ENCODE data around the gene LSAMP. TPM values are rescaled to one million over a fixed set of nuclear protein-coding genes. Genes with fewer than 3 reads are reported as not detected.

Gene LSAMP
- total RNA-seq, 1 experiment from 2014 or later = 0.15 TPM

GRCh38 chr3:115977866-115978265 lies 467.4 kb downstream of the LSAMP start:
- TF ChIP-seq EZH2 (IDR thresholded peaks at IDR 0.05; ENCODE audit: low read length, unreplicated experiment) (no peak), CTCF (conservative IDR thresholded peaks at IDR 0.05; ENCODE audit: low read depth, low read length) (no peak), EZH2phosphoT487 (IDR thresholded peaks at IDR 0.05; ENCODE audit: borderline replicate concordance, low read length) (no peak)
- Histone ChIP-seq H3K4me1 (ENCODE audit: insufficient read depth, low read length) (peaks cover 11% of the 10 kb centered on the region), H3K9me3 (ENCODE audit: low read length) (no peaks in the 10 kb centered on the region), H3K27ac (ENCODE audit: low read length) (no peak overlapping the region), H3K27me3 (ENCODE audit: low read length) (no peaks in the 10 kb centered on the region), H3K4me3 (ENCODE audit: low read length) (no peak overlapping the region), H3K9me2 (replicated peaks; ENCODE audit: low read length) (no peaks in the 10 kb centered on the region), H3K36me3 (ENCODE audit: low read depth, low read length) (no peaks in the 10 kb centered on the region), H3K4me2 (ENCODE audit: low read length) (no peak overlapping the region), H2AFZ (ENCODE audit: low read length) (no peak overlapping the region), H3K79me2 (ENCODE audit: low read length) (no peaks in the 10 kb centered on the region), H4K20me1 (ENCODE audit: low read length) (no peaks in the 10 kb centered on the region), H3K9ac (ENCODE audit: low read length) (no peak overlapping the region), H3F3A (ENCODE audit: low read length, unreplicated experiment) (no peaks in the 10 kb centered on the region)
- intact Hi-C loops (cut with micrococcal nuclease) = no loop called here
- CTCF ChIA-PET = no interaction called here
- BruUV-seq (replicated peaks) = no TSS peak
- DNase-seq (no peak), ATAC-seq (no peak)
- POLR2A ChIA-PET (ENCODE audit: unreplicated experiment) = no interaction called here

- H3F3A ChIP-seq (ENCODE audit: low read length, unreplicated experiment) = no peaks in the 10 kb centered on the region
- no peak overlapping the region for H2AFZ ChIP-seq (ENCODE audit: low read length)
- H3K27me3 ChIP-seq (ENCODE audit: low read length) = no peaks in the 10 kb centered on the region
- no peaks in the 10 kb centered on the region for H3K9me3 ChIP-seq (ENCODE audit: low read length)
- TF ChIP-seq CTCF (conservative IDR thresholded peaks at IDR 0.05; ENCODE audit: low read depth, low read length) (no peak), EZH2 (IDR thresholded peaks at IDR 0.05; ENCODE audit: low read length, unreplicated experiment) (no peak), EZH2phosphoT487 (IDR thresholded peaks at IDR 0.05; ENCODE audit: borderline replicate concordance, low read length) (no peak)
- H3K79me2 ChIP-seq (ENCODE audit: low read length) = no peaks in the 10 kb centered on the region
- no peaks in the 10 kb centered on the region for H4K20me1 ChIP-seq (ENCODE audit: low read length)
- H3K27ac ChIP-seq (ENCODE audit: low read length) = no peak overlapping the region
- ATAC-seq (no peak), DNase-seq (no peak)
- H3K4me1 ChIP-seq (ENCODE audit: insufficient read depth, low read length) = peaks cover 11% of the 10 kb centered on the region
- no peak overlapping the region for H3K4me2 ChIP-seq (ENCODE audit: low read length)
- CTCF ChIA-PET = no interaction called here
- H3K36me3 ChIP-seq (ENCODE audit: low read depth, low read length) = no peaks in the 10 kb centered on the region
- no peak overlapping the region for H3K9ac ChIP-seq (ENCODE audit: low read length)
- intact Hi-C loops (cut with micrococcal nuclease) = no loop called here
- POLR2A ChIA-PET (ENCODE audit: unreplicated experiment) = no interaction called here
- no TSS peak for BruUV-seq (replicated peaks)
- H3K9me2 ChIP-seq (replicated peaks; ENCODE audit: low read length) = no peaks in the 10 kb centered on the region
- H3K4me3 ChIP-seq (ENCODE audit: low read length) = no peak overlapping the region
Measured at GRCh38 chr3:115975796-115976195, 469.5 kb downstream of the LSAMP start.

GRCh38 chr3:115975353-115975752 lies 469.9 kb downstream of the LSAMP start:
- Histone ChIP-seq H3K36me3 (ENCODE audit: low read depth, low read length) (no peaks in the 10 kb centered on the region), H3K27ac (ENCODE audit: low read length) (no peak overlapping the region), H3K9me2 (replicated peaks; ENCODE audit: low read length) (no peaks in the 10 kb centered on the region), H3K9me3 (ENCODE audit: low read length) (no peaks in the 10 kb centered on the region), H3K4me2 (ENCODE audit: low read length) (peak overlapping the region; percentile 58; the same call in 1 of the 2 replicates), H4K20me1 (ENCODE audit: low read length) (no peaks in the 10 kb centered on the region), H3K9ac (ENCODE audit: low read length) (no peak overlapping the region), H3K4me3 (ENCODE audit: low read length) (no peak overlapping the region), H3K4me1 (ENCODE audit: insufficient read depth, low read length) (peaks cover 11% of the 10 kb centered on the region), H2AFZ (ENCODE audit: low read length) (no peak overlapping the region), H3F3A (ENCODE audit: low read length, unreplicated experiment) (no peaks in the 10 kb centered on the region), H3K79me2 (ENCODE audit: low read length) (no peaks in the 10 kb centered on the region), H3K27me3 (ENCODE audit: low read length) (no peaks in the 10 kb centered on the region)
- ChIA-PET POLR2A (ENCODE audit: unreplicated experiment) (no interaction called here), CTCF (no interaction called here)
- DNase-seq (peak; percentile 69), ATAC-seq (peak; percentile 98)
- TF ChIP-seq EZH2phosphoT487 (IDR thresholded peaks at IDR 0.05; ENCODE audit: borderline replicate concordance, low read length) (no peak), CTCF (conservative IDR thresholded peaks at IDR 0.05; ENCODE audit: low read depth, low read length) (no peak), EZH2 (IDR thresholded peaks at IDR 0.05; ENCODE audit: low read length, unreplicated experiment) (no peak)
- intact Hi-C loops (cut with micrococcal nuclease) = no loop called here
- no TSS peak for BruUV-seq (replicated peaks)

All from PC-3 (cell line).